GM18502 (cell line): ENCODE data around the gene SND1.
"Not testable (repeated sequence)": the region's sequence is repeated elsewhere in the genome, so short reads cannot be mapped to it uniquely, and the experiment has no call there.

Experiments
- ATAC-seq: cut with Tn5 transposase; IDR thresholded peaks from one replicate; pipeline ENCODE4 v1.9.1; 2021; ENCODE audit warnings: mild to moderate bottlenecking; ENCODE audit not compliant: unreplicated experiment, poor library complexity

The SND1 gene

DNA sequence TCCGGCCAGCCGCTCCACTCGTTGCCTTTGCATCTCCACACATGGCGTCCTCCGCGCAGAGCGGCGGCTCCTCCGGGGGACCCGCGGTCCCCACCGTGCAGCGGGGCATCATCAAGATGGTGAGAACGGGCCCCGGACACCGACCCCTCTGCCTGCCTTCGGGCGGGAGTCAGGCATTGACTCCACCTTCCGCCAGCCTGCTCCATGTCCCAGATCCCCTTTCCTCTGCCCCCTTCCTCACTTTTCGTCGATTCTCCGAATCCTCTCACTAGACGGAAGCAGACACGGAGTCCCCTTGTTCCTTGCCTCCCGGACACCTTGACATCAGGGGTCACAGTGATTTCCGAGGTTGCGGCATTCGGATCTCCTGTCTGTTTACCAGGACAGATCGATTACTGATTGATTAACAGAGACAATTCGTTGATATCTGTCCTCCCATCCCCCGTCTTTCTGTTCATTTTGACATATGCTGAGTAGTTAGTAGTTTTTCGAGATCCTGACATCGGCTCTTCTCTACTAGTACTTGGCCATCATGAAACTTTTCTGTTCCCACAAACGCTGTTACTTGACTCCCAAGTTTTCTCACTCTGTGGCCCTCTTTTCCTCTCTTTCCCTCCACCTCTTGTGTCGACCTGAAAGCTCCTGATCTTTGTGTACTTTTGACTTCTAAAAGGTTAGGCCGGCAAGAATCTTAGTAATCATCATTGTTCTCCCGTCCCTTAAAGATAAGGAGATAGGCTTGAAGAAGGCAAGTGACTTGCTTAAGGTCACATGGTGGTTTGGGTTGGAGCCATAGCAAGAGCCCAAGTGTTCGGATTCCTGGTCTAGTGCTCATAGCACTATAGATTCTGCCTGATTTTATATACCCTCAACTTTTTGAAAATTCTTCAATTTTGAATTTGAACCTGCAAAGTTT is 597 bp downstream of the SND1 start:
- peak; percentile 16 for ATAC-seq

DNA sequence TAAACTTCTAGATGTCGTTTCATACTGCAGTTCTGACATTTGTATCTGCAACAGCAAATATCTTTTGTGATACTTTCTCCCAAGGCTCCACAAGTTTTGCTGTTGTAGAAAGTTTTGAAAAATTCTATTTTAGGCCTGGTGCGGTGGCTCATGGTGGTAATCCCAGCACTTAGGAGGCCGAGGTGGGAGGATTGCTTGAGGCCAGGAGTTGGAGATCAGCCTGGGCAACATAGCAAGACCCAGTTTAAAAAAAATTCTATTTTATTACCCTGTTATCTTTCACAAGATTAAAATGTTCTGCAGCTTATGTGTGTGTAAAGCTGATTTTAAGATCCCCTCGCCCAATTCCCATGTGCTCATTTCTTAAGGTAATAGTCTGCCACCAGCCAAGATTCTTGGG is 1.4 kb downstream of the SND1 start:
- no peak for ATAC-seq

DNA sequence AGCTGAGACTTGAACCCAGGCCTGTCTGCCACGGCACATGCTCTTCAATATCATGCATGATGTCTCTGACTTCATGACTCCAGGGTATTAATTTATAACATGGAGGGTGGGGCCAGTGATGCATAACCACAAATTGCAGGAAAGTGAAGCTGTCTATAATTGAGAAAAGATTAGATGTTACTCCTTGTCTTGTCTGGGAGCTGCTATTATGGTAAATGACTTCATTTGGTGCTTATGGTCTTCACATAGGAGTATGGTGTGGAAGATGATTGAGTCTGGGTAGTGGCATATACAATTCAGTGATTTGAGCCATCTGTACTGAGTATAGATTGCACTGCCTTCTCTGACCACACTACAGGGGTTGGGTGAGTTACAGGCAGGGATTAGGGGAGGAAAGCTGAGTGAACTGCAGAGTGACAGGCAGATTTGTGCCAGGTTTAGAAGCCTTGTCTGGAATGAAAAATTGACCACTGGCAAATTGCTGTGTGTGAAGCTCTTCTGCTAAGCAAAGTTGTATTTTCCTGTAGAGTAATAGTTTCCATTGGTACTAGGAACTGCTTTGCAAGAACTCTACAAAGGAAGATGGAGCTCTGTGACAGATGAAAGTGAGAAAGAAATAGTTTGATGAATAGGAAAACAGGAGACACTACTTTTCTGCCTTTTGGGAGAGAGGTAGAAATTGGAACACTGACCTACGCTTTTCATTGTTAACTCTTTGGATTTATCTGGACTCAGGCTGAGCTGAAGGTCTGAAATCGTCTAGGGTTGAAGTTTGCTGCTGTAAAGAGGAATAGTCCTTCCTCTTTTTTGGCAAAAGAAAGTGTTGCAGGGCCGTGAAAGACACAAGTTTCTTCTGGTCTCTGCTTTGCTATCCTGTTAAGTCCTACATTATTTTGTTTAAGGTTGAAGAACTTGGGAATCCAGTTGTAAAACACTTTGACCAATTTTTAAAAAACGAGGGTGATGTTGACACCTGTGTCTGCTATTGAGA is 2.7 kb downstream of the SND1 start:
- no peak for ATAC-seq

DNA sequence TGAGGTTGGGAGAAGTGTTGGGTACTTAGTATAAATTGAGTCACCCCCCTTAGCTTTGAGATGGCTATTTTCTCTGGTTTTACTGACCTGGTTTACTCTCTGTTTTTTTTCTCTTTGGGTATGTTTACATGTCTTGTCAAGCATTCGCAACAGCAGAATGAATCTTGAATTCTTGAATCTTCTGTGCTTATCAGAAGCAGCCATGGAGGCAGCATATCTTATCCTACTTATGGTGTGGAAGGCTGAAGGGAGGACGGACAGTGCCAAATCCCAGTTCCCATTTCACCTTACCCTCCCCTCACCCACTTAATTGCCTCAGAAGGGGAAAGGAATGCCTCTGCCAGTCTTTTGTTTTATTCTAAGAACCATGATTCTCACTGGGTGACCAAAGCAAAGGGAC is 3.7 kb downstream of the SND1 start:
- ATAC-seq, result no peak

DNA sequence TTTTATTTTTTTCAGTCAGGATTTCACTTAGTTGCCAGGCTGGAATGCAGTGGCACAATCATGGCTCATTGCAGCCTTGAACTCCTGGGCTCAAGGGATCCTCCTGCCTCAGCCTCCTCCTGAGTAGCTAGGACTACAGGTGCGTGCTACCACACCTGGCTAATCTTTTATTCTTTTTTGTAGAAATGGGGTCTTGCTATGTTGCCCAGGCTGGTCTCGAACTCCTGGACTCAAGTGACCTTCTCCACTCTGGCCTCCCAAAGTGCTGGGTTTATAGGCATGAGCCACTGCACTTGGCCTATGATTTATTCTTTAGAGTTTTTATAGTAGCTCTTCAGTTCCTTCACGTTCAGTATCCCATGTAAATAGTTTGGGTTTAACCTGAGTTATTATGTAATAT is 5.5 kb downstream of the SND1 start:
- no peak for ATAC-seq

DNA sequence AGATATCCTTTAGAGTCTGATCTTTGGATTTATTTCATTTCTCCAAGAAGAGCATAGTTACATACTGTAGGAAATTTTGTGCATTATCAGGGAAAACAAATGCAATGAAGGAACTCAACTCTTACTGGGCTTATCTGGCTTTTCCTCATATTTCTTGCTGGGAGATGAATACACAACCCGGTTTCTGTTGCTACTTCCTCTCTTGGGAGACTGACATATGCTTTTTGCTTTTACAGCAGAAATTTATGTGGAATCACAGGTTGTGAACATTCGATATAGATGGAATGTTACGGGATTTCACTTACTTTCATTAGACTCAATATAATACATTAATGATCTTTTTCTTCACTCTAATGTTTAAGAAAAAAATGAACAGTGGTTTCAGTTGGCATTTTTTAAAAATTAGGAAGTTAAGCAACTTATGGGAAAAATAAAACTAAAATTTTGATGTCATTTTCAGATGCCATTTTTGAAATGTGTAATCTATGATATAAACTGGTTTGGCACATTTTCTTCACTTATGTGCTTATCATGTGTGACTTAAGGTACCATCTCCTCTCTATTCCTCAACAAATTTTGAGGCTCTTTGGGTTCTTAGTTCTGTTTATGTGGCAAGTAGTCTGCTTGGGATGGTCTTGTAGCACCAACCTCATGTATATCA is 7.1 kb downstream of the SND1 start:
- no peak for ATAC-seq

DNA sequence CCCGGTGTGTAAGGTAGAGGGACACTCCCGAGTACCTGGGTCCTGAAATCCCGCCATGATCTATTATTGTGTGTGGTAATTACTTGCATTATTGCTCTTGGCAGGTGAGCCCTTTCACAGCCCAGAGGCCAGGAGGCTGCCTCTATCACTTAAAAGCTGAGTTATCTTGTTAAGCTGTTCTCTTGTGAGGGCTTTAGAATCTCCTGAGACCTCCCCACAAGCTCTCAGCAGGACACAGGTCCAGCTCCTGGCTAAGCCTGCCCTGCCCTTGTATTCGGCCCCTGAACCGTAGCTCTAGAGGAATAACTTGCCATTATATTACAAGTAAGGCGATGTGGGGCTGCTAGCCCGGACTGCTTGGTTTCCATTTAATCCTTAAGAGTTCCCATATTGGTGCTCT is 13.9 kb downstream of the SND1 start:
- ATAC-seq, result no peak

DNA sequence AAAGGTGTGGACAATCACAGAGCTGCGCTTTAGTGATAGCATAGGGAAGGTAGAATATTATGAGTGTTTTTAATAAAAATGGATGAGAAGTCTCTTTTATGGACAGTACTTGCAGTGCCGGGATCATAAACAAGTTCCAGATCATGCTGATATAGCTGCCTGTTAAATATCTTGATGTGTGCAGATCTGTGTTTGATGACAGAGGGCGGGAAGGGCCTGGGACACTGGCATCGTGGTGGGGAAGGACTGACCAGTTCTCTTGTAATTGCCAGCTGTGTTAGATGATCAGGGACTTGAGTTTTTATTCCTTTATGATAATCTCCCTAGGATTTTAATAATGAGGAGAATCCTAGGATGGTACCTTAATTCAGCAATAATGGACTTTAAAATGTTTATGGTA is 14.6 kb downstream of the SND1 start:
- no peak for ATAC-seq

DNA sequence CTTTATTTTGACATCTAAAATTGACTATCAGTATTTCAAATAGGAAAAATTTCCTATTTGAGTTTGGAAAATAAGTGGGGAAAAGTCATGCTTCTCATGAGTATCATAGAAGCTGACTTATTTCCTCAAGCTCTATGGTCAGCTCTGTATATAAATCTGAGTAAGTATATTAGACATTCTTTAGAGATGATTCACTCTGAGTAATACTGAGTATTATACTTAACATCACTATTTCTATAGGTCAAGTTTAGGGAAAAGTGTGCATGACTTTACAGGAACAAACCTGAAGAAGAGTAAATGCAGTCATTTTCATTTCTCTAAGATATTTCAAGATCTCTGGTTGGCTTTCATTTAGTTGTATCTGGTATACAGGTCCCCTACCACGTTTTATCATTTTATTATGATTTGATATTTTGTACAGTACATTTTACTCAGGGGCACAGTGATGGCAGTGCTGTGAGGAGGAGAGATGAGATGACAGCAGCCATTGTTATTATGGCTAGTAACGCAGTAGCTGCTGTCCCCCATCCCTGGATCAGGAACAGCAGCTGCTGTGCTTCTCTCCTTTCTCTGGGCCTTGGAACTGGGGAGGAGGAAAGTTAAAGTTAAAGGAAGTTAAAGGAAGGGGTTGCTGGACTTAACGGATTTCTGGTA is 15.2 kb downstream of the SND1 start:
- ATAC-seq, result peak; percentile 49

DNA sequence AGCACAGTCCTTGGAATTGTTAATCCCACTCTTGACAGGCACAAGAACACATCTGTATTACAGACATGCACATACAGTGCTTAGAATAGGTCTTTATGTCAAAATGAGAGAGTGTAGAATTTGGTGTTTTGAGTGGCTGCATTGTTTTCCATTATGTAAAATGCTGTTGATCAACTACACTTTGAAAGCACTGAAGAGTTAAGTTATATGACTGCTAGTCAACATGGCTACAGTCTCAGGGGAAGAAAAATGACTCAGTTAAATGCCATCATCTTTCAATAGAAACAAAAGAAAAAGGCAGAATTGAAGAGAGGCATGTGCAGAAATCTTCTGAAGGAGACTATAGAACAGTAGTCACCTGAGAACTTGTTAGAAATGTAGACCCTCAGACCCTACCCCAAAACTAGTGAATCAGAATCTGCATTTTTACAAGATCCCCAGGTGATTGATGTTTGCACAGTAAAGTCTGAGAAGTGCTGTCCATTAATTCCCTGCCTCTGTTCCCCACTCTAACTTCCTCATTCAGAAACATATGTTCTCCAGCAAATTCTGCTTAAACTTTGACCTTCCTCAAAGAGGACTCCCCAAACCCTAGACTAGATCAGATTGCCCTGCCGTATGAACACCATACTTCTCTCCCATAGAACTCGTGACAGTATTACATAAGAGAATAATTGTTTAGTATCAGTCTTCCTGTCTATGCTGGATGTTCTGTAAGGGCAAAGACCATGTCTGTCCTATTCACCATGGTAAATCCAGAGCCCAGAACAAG is 16.0 kb downstream of the SND1 start:
- ATAC-seq, result no peak

DNA sequence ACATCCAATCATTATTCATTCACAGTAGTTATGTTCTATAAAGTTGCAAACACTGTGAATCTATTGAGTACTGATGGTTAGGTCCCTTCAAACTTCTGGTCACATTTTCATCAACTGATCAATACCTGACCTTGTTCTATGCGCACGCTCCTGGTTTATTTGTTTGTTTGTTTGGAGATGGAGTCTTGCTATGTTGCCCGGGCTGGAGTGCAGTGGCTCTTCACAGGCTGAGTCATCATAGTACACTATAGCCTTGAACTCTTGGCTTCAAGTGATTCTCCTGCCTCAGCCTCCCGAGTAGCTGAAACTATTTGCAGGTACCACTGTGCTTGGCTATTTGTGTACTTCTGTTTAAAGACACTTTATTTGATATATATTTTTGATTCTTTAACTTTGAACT is 19.3 kb downstream of the SND1 start:
- no peak for ATAC-seq

DNA sequence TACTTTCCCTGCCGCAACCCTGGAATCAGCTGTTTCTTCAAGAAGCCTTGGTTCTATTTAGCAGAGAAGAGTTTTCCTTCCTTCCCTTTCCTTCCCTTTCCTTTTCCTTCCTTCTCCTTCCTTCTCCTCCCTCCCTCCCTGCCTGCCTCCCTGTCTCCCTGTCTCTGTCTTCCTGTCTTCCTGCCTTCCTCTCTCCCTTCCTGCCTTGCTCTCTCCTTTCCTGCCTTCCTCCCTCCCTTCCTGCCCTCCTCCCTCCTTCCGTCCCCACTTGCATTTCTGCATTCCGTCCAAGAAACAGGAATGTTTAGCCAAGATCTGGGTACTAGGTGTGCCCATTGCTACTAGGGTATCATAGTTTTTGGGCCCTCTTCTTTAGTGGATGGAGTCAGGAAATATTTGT is 21.9 kb downstream of the SND1 start:
- ATAC-seq, result no peak

DNA sequence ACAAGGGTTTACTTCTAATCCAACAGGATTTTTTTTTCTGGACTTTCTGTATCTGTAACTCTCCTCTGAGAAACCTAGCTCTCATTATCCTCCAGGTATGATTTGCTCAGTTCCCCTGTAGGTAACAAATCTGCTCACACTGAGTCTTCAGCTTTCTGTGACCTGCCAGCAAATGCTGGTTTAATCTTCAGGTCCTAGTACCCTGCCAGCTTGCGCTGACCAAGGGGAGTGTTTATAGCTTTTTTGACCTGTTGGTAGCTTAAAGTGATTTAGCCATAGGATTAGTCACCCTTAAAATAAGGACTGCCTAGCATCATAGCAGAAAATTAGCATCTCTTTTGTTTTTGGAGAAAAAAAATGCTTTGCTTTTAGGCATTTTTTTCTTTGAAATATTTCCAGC is 22.4 kb downstream of the SND1 start:
- no peak for ATAC-seq

DNA sequence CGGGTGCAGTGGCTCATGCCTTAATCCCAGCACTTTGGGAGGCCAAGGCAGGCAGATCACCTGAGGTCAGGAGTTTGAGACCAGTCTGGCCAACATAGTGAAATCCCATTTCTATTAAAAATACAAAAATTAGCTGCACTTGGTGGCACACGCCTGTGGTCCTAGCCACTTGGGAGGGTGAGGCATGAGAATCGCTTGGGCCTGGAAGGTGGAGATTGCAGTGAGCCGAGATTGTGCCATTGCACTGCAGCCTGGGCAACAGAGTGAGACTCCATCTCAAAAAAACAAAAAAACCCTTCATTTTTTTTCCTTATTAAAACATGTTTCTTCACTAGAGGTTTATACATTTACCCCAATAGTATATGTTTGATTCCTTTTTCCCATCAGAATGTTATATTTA is 22.9 kb downstream of the SND1 start:
- not testable (repeated sequence) for ATAC-seq

DNA sequence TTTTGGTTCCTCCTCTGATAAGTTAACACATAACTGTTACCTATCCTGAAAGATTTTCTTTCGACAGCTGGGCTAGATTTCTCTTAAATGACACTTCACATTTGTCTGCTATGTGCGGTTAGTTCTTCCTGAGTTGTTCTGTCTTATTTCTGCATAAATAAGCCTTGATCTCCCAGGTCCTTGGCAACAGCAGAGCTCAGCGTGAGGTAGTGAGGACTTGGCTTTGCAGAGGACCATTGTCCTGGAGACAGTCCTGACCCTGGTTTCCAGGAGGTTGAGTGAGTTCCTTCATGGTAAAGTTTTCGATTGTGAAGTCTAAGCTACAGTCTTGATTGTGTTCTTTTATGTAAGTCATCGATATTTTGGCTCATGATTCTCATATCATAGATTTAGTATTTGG is 23.7 kb downstream of the SND1 start:
- ATAC-seq, result no peak

DNA sequence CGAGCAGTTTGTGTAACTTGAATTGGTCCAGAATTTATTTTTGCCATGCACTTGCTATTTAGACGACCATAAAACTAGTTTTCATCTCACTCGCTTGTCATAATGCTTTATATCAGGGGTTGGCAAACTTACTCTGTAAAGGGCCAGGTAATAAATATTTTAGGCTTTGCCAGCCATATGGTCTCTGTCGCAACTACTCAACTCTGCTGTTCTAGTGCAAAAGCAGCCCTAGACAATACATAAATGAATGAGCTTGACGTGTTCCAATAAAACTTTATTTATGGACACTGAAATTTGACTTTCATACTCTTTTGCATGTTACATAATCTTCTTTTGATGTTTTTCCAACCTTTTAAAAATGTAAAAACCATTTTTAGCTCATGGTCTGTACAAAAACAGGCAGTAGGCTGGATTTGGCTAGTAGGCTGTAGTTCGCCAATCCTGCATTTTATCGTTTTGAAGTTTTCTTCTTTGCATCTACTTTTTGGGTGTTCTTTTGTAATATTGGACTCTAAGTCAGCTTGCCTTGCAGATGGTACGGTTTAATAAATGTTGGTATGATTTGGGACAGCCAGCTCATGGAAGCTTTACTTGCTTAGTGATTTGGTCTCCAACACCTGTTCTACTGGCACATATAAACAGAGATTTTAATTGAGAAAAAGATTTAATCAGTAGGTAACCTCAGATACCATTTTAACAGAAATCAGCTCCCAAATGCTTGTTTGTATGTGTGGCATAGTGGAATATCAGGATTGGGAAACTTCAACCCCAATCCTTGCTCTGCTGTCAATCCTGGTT is 25.6 kb downstream of the SND1 start:
- no peak for ATAC-seq

DNA sequence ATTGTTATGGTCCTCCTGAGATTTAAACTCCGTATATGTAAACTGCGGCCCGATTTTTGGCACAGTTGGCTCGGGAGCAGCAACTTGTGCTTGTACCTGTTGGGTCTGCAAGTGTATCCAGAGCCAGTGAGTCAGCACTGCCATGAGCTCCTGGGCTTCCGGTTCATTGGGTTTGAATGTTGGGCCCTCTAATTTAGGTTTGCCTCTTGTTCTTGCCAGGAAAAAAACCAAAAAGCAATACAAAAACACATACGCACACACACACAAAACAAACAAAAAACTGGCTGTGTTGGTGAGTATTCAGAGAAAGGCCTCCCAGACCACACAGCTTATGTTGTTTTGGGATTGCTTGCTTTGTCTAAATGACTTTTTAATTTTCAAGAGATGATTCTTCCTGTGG is 26.3 kb downstream of the SND1 start:
- ATAC-seq, result no peak

DNA sequence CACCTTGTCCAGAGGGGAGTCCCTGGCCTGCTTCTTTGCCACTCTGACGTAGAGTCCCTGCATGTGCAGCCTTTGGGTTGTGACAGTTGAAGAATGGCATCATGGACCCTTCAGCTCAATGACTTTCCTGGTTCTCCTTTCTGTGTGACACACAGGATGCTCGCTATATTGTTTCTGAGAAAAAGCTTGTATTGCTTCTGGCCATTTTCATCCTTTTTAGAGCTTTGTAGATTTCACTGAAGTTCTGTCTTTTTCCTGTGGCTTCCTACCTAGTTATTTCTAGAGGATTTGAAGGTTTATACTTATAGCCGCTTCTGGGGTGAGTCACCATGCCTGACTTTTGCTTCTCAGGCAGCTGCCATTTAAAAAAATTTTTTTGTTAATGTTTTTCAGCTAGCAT is 27.0 kb downstream of the SND1 start:
- peak; percentile 83 for ATAC-seq

DNA sequence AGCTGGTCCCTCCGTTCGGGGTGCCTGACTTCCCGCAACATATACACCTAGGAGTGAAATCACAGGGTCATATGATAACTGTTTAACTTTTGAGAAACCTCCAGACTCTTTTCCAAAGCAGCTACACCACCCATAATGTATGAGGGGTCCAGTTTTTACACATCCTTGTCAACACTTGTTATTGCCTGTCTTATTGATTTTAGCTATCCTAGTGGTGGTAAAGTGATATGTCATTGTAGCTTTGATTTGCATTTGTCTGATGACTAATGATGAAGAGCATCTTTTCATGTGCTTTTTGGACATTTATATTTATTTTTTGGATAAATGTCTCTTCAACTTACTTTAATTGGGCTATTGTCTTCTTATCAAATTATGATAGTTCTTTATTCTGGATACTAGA is 29.0 kb downstream of the SND1 start:
- ATAC-seq, result no peak
